Tibial nerve (tissue), 4 donors: ENCODE measurements around the gene PEF1. TPM values are rescaled to one million over a fixed set of nuclear protein-coding genes. Genes with fewer than 3 reads are reported as not detected.
A peak's percentile ranks its signal among the peaks of the same experiment; 100 is the strongest.

Experiments used
- DNase-seq, 2 donors: peaks; one replicate each; pipeline ENCODE4 v3.0.0-alpha.2; 2019; ENCODE audit warnings: low spot score in 2 of 2
- H3K27ac ChIP-seq, 4 donors: fragments of 200-600 bp; sonication (generic) in 3 of 4; one replicate each; pipeline ENCODE4 v1.5.1; 2017 to 2019; ENCODE audit warnings: mild to moderate bottlenecking in 1 of 4
- H3K27me3 ChIP-seq, 2 donors: fragments of 200-600 bp; sonication (generic) in 1 of 2; one replicate each; pipeline versions ENCODE4 v1.5.1 to v1.6.0; 2017 to 2019
- H3K36me3 ChIP-seq, 3 donors: fragments of 200-600 bp; sonication (generic); one replicate each; pipeline ENCODE4 v1.5.1; 2018 to 2019
- H3K4me1 ChIP-seq, 4 donors: fragments of 200-600 bp; sonication (generic) in 3 of 4; one replicate each; pipeline ENCODE4 v1.5.1; 2017 to 2019
- H3K4me3 ChIP-seq, 4 donors: fragments of 200-600 bp; sonication (generic) in 3 of 4; one replicate each; pipeline ENCODE4 v1.5.1; 2017 to 2019; ENCODE audit warnings: mild to moderate bottlenecking in 1 of 4, moderate library complexity in 1 of 4
- H3K9me3 ChIP-seq, 4 donors: fragments of 200-600 bp; sonication (generic) in 3 of 4; one replicate each; pipeline ENCODE4 v1.5.1; 2017 to 2019
- EP300 ChIP-seq, 2 donors: sonication (generic); formaldehyde crosslinking; IDR thresholded peaks; one replicate each; pipeline ENCODE4 v1.6.1; 2017; ENCODE audit warnings: antibody characterized with exemption in 2 of 2, mild to moderate bottlenecking in 1 of 2
- POLR2A ChIP-seq, 2 donors: fragments of 450-650 bp; IDR thresholded peaks; one replicate each; pipeline ENCODE4 v1.6.1; 2017; ENCODE audit warnings: antibody characterized with exemption in 2 of 2, mild to moderate bottlenecking in 2 of 2, moderate library complexity in 2 of 2
- WGBS, 2 donors: methylation state at CpG; one replicate each; pipeline ENCODE4 v1.1.5; 2018; 5-methylcytosine and 5-hydroxymethylcytosine counted together
- total RNA-seq, 4 donors: library from RNA; depleted of rRNA; stranded (reverse); fragments of >200 nt; gene quantifications; one replicate each; pipeline ENCODE4 v1.1.0, GENCODE V29; 2016
- TF ChIP-seq, protein P1 (sequence below), 5 experiments: fragments of 200-600 bp in 3 of 5; fragments of 450-650 bp in 2 of 5; sonication (generic) in 3 of 5; IDR thresholded peaks; one replicate each; pipeline ENCODE4 v1.5.1; 2016 to 2019; ENCODE audit warnings: antibody characterized with exemption in 5 of 5, mild to moderate bottlenecking in 3 of 5, moderate library complexity in 2 of 5

Gene PEF1
- total RNA-seq, 4 donors from 2014 or later = 62.5 to 108 (median 89.7) TPM

GRCh38 chr1:31640179-31640578 is 4.5 kb downstream of the PEF1 start:
- no peak overlapping the region for H3K27ac ChIP-seq
- H3K27me3 ChIP-seq = no peaks in the 10 kb centered on the region
- H3K9me3 ChIP-seq = no peaks in the 10 kb centered on the region
- H3K36me3 ChIP-seq = peaks cover 0 to 4% (median under 1%) of the 10 kb centered on the region in 3 donors
- no peak overlapping the region for H3K4me3 ChIP-seq
- no peak for DNase-seq
- H3K4me1 ChIP-seq = peaks cover 0 to 73% (median 18%) of the 10 kb centered on the region in 4 donors
- TF ChIP-seq, protein P1, sequence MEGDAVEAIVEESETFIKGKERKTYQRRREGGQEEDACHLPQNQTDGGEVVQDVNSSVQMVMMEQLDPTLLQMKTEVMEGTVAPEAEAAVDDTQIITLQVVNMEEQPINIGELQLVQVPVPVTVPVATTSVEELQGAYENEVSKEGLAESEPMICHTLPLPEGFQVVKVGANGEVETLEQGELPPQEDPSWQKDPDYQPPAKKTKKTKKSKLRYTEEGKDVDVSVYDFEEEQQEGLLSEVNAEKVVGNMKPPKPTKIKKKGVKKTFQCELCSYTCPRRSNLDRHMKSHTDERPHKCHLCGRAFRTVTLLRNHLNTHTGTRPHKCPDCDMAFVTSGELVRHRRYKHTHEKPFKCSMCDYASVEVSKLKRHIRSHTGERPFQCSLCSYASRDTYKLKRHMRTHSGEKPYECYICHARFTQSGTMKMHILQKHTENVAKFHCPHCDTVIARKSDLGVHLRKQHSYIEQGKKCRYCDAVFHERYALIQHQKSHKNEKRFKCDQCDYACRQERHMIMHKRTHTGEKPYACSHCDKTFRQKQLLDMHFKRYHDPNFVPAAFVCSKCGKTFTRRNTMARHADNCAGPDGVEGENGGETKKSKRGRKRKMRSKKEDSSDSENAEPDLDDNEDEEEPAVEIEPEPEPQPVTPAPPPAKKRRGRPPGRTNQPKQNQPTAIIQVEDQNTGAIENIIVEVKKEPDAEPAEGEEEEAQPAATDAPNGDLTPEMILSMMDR (IDR thresholded peaks at IDR 0.05) = no peak
- no peak for TF ChIP-seq POLR2A (IDR thresholded peaks at IDR 0.05)
- no peak for TF ChIP-seq EP300 (IDR thresholded peaks at IDR 0.05)

DNA sequence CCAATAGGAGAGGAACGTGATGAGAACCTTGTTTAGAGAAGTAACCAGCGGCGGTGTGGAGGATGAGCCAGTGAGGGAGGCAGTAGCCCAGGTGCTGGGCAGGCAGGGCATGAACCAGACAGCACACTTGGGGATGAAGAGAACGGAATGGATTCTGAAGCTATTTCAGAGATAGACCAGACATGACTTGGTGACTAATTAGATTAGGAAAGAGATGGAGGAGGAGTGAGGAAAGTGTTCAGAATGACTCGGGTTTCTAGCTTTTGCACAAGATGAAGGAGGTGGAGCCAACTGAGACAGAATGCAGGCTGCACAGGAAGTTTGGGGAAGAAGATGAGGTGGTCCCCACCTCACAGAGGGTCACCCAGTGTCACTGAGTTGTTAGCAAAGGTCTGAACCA is 5.1 kb downstream of the PEF1 start:
- H3K9me3 ChIP-seq = no peaks in the 10 kb centered on the region
- H3K4me3 ChIP-seq = no peak overlapping the region
- H3K27ac ChIP-seq = no peak overlapping the region
- whole genome bisulfite sequencing, 2 donors = 45 to 60% methylated on average over 5 of the region's 5 CpGs
- peaks cover 0 to 10% (median 6%) of the 10 kb centered on the region in 3 donors for H3K36me3 ChIP-seq
- peaks cover 0 to 73% (median 18%) of the 10 kb centered on the region in 4 donors for H3K4me1 ChIP-seq
- DNase-seq = no peak
- TF ChIP-seq POLR2A (IDR thresholded peaks at IDR 0.05) (no peak), EP300 (IDR thresholded peaks at IDR 0.05) (no peak)
- TF ChIP-seq, protein P1 (IDR thresholded peaks at IDR 0.05) = no peak
- no peaks in the 10 kb centered on the region for H3K27me3 ChIP-seq

GRCh38 chr1:31637915-31638673 is 6.6 kb downstream of the PEF1 start:
- no peaks in the 10 kb centered on the region for H3K9me3 ChIP-seq
- H3K27me3 ChIP-seq = no peaks in the 10 kb centered on the region
- no peak for TF ChIP-seq EP300 (IDR thresholded peaks at IDR 0.05)
- TF ChIP-seq, protein P1 (IDR thresholded peaks at IDR 0.05) = no peak
- TF ChIP-seq POLR2A (IDR thresholded peaks at IDR 0.05) = no peak
- no peak overlapping the region for H3K4me3 ChIP-seq
- WGBS, 2 donors = 51 to 65% methylated on average over 5 of the region's 5 CpGs
- peaks cover 0 to 19% (median 6%) of the 10 kb centered on the region in 3 donors for H3K36me3 ChIP-seq
- H3K27ac ChIP-seq = no peak overlapping the region
- H3K4me1 ChIP-seq = peaks cover 0 to 62% (median 7%) of the 10 kb centered on the region in 4 donors
- no peak for DNase-seq

DNA sequence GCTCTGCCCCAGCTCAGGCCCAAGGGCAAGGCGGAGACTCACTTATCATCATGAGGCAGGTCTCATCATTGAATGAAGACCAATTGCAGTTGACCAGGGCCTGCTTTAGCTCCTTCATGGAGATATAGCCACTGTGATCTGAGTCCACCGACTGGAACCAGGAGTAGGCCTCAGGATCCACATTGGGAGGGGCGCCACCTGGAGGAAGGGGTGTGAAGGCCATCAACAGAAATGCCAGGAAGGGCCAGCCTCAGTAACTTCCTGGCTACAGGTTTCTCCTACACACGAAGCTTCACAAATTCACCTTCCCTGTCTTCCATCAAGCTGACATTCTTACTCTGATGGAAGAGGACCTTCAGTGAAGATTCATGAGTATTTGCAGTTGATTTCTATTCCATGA is 11.6 kb downstream of the PEF1 start:
- no peak for DNase-seq
- no peak overlapping the region for H3K4me3 ChIP-seq
- H3K9me3 ChIP-seq = no peaks in the 10 kb centered on the region
- no peaks in the 10 kb centered on the region for H3K27me3 ChIP-seq
- TF ChIP-seq, protein P1 (IDR thresholded peaks at IDR 0.05) = peak in 1 of 5 experiments; percentile 9
- TF ChIP-seq POLR2A (IDR thresholded peaks at IDR 0.05) = no peak
- H3K27ac ChIP-seq = no peak overlapping the region
- WGBS, 2 donors = 66% methylated on average over 4 of the region's 4 CpGs
- H3K36me3 ChIP-seq = peaks cover 0 to 69% (median 19%) of the 10 kb centered on the region in 3 donors
- peaks cover 0 to 15% (median 1%) of the 10 kb centered on the region in 4 donors for H3K4me1 ChIP-seq

- no peak for DNase-seq
- H3K36me3 ChIP-seq = peaks cover 0 to 73% (median 19%) of the 10 kb centered on the region in 3 donors
- H3K4me1 ChIP-seq = peaks cover 0 to 15% (median 1%) of the 10 kb centered on the region in 4 donors
- no peak overlapping the region for H3K4me3 ChIP-seq
- no peaks in the 10 kb centered on the region for H3K9me3 ChIP-seq
- WGBS, 2 donors = 91 to 93% methylated on average over 3 of the region's 3 CpGs
- no peaks in the 10 kb centered on the region for H3K27me3 ChIP-seq
- H3K27ac ChIP-seq = no peak overlapping the region
- TF ChIP-seq, protein P1 (IDR thresholded peaks at IDR 0.05) = no peak
- TF ChIP-seq EP300 (IDR thresholded peaks at IDR 0.05) (no peak), POLR2A (IDR thresholded peaks at IDR 0.05) (no peak)
Measured at GRCh38 chr1:31632649-31633048, 12.0 kb downstream of the PEF1 start.
